IMR-90 (cell line): Measurements from ENCODE around the gene MLLT3.

Experiments
- POLR2A ChIP-seq: IDR thresholded peaks from 2 replicates; pipeline ENCODE4 v1.6.1; 2012; ENCODE audit warnings: mild to moderate bottlenecking, low read depth, low read length
- RFX5 ChIP-seq: IDR thresholded peaks from 2 replicates; pipeline ENCODE4 v1.8.0; 2012; ENCODE audit warnings: low read depth, mild to moderate bottlenecking, low read length, moderate library complexity
- TF ChIP-seq, protein P1 (sequence below): conservative IDR thresholded peaks from 2 replicates; pipeline ENCODE4 v1.5.1; 2012; ENCODE audit warnings: mild to moderate bottlenecking, low read depth, low read length, improper control_type of control experiment

DNA sequence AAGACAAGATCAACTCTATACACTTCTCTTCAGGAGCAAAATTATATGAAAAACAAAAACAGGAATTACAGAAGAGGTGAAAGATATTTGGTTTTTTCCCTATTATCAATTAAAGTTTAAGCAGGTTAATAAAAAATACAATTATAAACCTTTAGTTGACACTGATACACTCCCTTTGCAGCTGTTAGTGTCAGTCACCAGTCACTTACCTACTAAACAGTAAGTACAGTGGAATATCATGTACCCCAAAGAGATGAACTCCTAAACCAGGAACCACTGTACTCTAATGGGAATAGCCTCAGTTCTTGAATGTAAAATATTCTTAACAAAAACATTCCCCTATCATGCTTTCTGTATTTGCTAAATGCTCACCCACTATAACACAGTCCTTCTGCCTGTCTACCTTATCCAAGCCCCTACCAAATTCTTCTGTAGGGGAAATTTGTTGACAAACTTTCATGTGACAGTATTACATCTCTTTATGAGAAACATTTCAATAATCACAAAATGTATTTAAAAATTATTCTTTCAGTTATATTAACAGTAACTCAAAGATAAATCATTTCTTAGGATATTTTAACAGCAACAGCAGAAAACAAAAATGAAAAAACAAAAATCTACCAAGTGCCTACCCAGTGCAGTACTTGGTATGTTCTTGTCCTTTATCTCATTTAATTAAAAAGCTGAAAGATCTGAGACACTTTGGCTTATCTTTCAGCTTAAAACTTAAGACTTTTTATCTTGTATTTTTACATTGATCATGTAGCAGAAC, 212.8 kb downstream of the MLLT3 start:
- TF ChIP-seq POLR2A (no peak), RFX5 (no peak)
- TF ChIP-seq, protein P1, sequence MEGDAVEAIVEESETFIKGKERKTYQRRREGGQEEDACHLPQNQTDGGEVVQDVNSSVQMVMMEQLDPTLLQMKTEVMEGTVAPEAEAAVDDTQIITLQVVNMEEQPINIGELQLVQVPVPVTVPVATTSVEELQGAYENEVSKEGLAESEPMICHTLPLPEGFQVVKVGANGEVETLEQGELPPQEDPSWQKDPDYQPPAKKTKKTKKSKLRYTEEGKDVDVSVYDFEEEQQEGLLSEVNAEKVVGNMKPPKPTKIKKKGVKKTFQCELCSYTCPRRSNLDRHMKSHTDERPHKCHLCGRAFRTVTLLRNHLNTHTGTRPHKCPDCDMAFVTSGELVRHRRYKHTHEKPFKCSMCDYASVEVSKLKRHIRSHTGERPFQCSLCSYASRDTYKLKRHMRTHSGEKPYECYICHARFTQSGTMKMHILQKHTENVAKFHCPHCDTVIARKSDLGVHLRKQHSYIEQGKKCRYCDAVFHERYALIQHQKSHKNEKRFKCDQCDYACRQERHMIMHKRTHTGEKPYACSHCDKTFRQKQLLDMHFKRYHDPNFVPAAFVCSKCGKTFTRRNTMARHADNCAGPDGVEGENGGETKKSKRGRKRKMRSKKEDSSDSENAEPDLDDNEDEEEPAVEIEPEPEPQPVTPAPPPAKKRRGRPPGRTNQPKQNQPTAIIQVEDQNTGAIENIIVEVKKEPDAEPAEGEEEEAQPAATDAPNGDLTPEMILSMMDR: no peak
